ENCODE data around the gene DNAJC12.
"Not testable (repeated sequence)": the region's sequence is repeated elsewhere in the genome, so short reads cannot be mapped to it uniquely, and the experiment has no call there.

DNAJC12 gene

GRCh38 chr10:67790534-67791408 lies 47.2 kb downstream of the DNAJC12 start:
- DNase-seq: peak; percentile 77 to 79

GRCh38 chr10:67789769-67790168 lies 48.2 kb downstream of the DNAJC12 start:
- no peak for DNase-seq

GRCh38 chr10:67788028-67788886 lies 49.7 kb downstream of the DNAJC12 start:
- DNase-seq: peak; percentile 33 to 37

- DNase-seq: no peak
Measured at GRCh38 chr10:67785098-67785497, 52.9 kb downstream of the DNAJC12 start.

- no peak for DNase-seq
Measured at GRCh38 chr10:67784474-67784873, 53.5 kb downstream of the DNAJC12 start.

GRCh38 chr10:67783606-67784294 lies 54.2 kb downstream of the DNAJC12 start:
- no peak for DNase-seq

GRCh38 chr10:67782530-67782929 lies 55.5 kb downstream of the DNAJC12 start:
- no peak for DNase-seq

GRCh38 chr10:67780759-67781538 lies 57.0 kb downstream of the DNAJC12 start:
- DNase-seq: no peak

- not testable (repeated sequence) for DNase-seq
Measured at GRCh38 chr10:67780204-67780621, 57.8 kb downstream of the DNAJC12 start.

- DNase-seq: peak; percentile 85 to 86
Measured at GRCh38 chr10:67779465-67780203, 58.4 kb downstream of the DNAJC12 start.

GRCh38 chr10:67776371-67776770 lies 61.6 kb downstream of the DNAJC12 start:
- no peak for DNase-seq

GRCh38 chr10:67775279-67775678 lies 62.7 kb downstream of the DNAJC12 start:
- no peak for DNase-seq

GRCh38 chr10:67772894-67773511 lies 65.0 kb downstream of the DNAJC12 start:
- peak; percentile 83 to 85 for DNase-seq

- DNase-seq: no peak
Measured at GRCh38 chr10:67772151-67772550, 65.8 kb downstream of the DNAJC12 start.

GRCh38 chr10:67771200-67771599 lies 66.8 kb downstream of the DNAJC12 start:
- DNase-seq: no peak

GRCh38 chr10:67770537-67770936 lies 67.5 kb downstream of the DNAJC12 start:
- no peak for DNase-seq

GRCh38 chr10:67767244-67767643 lies 70.7 kb downstream of the DNAJC12 start:
- DNase-seq: no peak

GRCh38 chr10:67764012-67764822 lies 73.8 kb downstream of the DNAJC12 start:
- DNase-seq: peak; percentile 89 to 90

- DNase-seq: no peak
Measured at GRCh38 chr10:67763499-67764011, 74.4 kb downstream of the DNAJC12 start.

- DNase-seq: not testable (repeated sequence)
Measured at GRCh38 chr10:67762567-67762966, 75.4 kb downstream of the DNAJC12 start.
